ENCODE results near the gene AKAP6.

DNA sequence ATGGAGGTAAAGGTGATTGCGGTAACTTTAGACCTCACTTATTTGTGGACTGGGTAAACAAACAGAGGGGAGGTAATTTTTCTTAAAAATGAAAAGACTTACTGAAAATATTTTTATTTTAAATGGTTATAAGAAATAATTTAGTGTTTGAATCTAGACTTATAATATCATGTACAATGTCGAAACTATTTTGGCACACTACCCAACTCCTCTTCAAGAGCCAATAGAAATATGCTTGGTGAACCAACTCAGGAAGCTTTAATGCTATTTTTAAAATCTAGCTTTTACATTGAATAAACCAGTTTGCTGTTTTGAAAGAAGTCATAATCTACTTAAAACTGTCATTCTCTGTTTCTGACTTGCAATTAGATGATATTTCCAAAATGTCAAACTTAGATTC lies 433.8 kb downstream of the AKAP6 start:
- TF ChIP-seq, protein P1, sequence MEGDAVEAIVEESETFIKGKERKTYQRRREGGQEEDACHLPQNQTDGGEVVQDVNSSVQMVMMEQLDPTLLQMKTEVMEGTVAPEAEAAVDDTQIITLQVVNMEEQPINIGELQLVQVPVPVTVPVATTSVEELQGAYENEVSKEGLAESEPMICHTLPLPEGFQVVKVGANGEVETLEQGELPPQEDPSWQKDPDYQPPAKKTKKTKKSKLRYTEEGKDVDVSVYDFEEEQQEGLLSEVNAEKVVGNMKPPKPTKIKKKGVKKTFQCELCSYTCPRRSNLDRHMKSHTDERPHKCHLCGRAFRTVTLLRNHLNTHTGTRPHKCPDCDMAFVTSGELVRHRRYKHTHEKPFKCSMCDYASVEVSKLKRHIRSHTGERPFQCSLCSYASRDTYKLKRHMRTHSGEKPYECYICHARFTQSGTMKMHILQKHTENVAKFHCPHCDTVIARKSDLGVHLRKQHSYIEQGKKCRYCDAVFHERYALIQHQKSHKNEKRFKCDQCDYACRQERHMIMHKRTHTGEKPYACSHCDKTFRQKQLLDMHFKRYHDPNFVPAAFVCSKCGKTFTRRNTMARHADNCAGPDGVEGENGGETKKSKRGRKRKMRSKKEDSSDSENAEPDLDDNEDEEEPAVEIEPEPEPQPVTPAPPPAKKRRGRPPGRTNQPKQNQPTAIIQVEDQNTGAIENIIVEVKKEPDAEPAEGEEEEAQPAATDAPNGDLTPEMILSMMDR (conservative IDR thresholded peaks at IDR 0.05; ENCODE audit: low read length), result no peak
- TF ChIP-seq EZH2phosphoT487 (IDR thresholded peaks at IDR 0.05; ENCODE audit: borderline replicate concordance, low read depth, low read length), result no peak

Measured in OCI-LY7 (cell line).